Neural progenitor cell (in vitro differentiated cells): ENCODE measurements around the gene ECT2. TPM values are rescaled to one million over a fixed set of nuclear protein-coding genes. Genes with fewer than 3 reads are reported as not detected.
A peak's percentile ranks its signal among the peaks of the same experiment; 100 is the strongest.

Experiments
- DNase-seq: peaks from one replicate; pipeline ENCODE4 v3.0.0-alpha.2; 2016; ENCODE audit warnings: low spot score
- H2AFZ ChIP-seq: fragments of 200-600 bp; sonication (generic); replicated peaks from 2 replicates; pipeline ENCODE4 v1.6.1; 2016; ENCODE audit warnings: antibody characterized with exemption
- H3F3A ChIP-seq: fragments of 200-600 bp; sonication (generic); 2 replicates; pipeline ENCODE4 v1.6.1; 2016; ENCODE audit warnings: antibody characterized with exemption, low read depth
- H3K27ac ChIP-seq: fragments of 200-600 bp; sonication (generic); 2 replicates; pipeline ENCODE4 v1.5.1; 2016; ENCODE audit warnings: mild to moderate bottlenecking
- H3K27me3 ChIP-seq: fragments of 200-600 bp; sonication (generic); 2 replicates; pipeline ENCODE4 v1.6.1; 2016; ENCODE audit warnings: mild to moderate bottlenecking, moderate library complexity
- H3K36me3 ChIP-seq: fragments of 200-600 bp; sonication (generic); 2 replicates; pipeline ENCODE4 v1.5.1; 2016
- H3K4me1 ChIP-seq: fragments of 200-600 bp; sonication (generic); 2 replicates; pipeline ENCODE4 v1.6.1; 2016; ENCODE audit warnings: mixed run types
- H3K4me2 ChIP-seq: fragments of 200-600 bp; sonication (generic); 2 replicates; pipeline ENCODE4 v1.6.1; 2016
- H3K4me3 ChIP-seq: fragments of 200-600 bp; sonication (generic); 2 replicates; pipeline ENCODE4 v1.5.1; 2016
- H3K79me2 ChIP-seq: fragments of 200-600 bp; sonication (generic); 2 replicates; pipeline ENCODE4 v1.6.1; 2016; ENCODE audit warnings: low read depth
- H3K9ac ChIP-seq: fragments of 200-600 bp; sonication (generic); 2 replicates; pipeline ENCODE4 v1.6.1; 2016
- H3K9me3 ChIP-seq: fragments of 200-600 bp; sonication (generic); 2 replicates; pipeline ENCODE4 v1.5.1; 2016; ENCODE audit warnings: low read depth
- H4K20me1 ChIP-seq: fragments of 200-600 bp; sonication (generic); 2 replicates; pipeline ENCODE4 v1.6.1; 2016; ENCODE audit warnings: low read depth
- H3K27ac Mint-ChIP-seq: 3 replicates; pipeline ENCODE4 v1.8.0; 2021; ENCODE audit warnings: mixed read lengths
- H3K27me3 Mint-ChIP-seq: 2 replicates; pipeline ENCODE4 v1.8.0; 2022; ENCODE audit warnings: low read depth, mild to moderate bottlenecking, inconsistent platforms, moderate library complexity, mixed read lengths; ENCODE audit not compliant: insufficient read depth
- H3K36me3 Mint-ChIP-seq: 3 replicates; pipeline ENCODE4 v1.8.0; 2021; ENCODE audit warnings: mixed read lengths
- H3K4me1 Mint-ChIP-seq: 3 replicates; pipeline ENCODE4 v1.8.0; 2021; ENCODE audit warnings: mixed read lengths
- H3K4me3 Mint-ChIP-seq: 3 replicates; pipeline ENCODE4 v1.8.0; 2021; ENCODE audit warnings: mild to moderate bottlenecking, moderate library complexity, mixed read lengths
- H3K9me3 Mint-ChIP-seq: 3 replicates; pipeline ENCODE4 v1.8.0; 2020; ENCODE audit warnings: mixed read lengths
- EZH2 ChIP-seq: fragments of 200-600 bp; sonication (generic); IDR thresholded peaks from 2 replicates; pipeline ENCODE4 v1.6.1; 2017; ENCODE audit warnings: antibody characterized with exemption, mild to moderate bottlenecking, moderate library complexity
- EZH2phosphoT487 ChIP-seq: fragments of 200-600 bp; sonication (generic); IDR thresholded peaks from 2 replicates; pipeline ENCODE4 v1.6.1; 2017; ENCODE audit warnings: antibody characterized with exemption
- total RNA-seq: library from RNA; depleted of rRNA; stranded (reverse); fragments of >200 nt; gene quantifications from 2 replicates; pipeline ENCODE4 v1.2.3, GENCODE V29; 2015; ENCODE audit warnings: low replicate concordance
- TF ChIP-seq, protein P1 (sequence below): fragments of 200-600 bp; sonication (generic); IDR thresholded peaks from 2 replicates; pipeline ENCODE4 v1.5.1; 2017; ENCODE audit warnings: antibody characterized with exemption, mild to moderate bottlenecking

Gene ECT2, protein sequence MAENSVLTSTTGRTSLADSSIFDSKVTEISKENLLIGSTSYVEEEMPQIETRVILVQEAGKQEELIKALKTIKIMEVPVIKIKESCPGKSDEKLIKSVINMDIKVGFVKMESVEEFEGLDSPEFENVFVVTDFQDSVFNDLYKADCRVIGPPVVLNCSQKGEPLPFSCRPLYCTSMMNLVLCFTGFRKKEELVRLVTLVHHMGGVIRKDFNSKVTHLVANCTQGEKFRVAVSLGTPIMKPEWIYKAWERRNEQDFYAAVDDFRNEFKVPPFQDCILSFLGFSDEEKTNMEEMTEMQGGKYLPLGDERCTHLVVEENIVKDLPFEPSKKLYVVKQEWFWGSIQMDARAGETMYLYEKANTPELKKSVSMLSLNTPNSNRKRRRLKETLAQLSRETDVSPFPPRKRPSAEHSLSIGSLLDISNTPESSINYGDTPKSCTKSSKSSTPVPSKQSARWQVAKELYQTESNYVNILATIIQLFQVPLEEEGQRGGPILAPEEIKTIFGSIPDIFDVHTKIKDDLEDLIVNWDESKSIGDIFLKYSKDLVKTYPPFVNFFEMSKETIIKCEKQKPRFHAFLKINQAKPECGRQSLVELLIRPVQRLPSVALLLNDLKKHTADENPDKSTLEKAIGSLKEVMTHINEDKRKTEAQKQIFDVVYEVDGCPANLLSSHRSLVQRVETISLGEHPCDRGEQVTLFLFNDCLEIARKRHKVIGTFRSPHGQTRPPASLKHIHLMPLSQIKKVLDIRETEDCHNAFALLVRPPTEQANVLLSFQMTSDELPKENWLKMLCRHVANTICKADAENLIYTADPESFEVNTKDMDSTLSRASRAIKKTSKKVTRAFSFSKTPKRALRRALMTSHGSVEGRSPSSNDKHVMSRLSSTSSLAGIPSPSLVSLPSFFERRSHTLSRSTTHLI
- 163 and 267 TPM in 2 replicates for total RNA-seq

DNA sequence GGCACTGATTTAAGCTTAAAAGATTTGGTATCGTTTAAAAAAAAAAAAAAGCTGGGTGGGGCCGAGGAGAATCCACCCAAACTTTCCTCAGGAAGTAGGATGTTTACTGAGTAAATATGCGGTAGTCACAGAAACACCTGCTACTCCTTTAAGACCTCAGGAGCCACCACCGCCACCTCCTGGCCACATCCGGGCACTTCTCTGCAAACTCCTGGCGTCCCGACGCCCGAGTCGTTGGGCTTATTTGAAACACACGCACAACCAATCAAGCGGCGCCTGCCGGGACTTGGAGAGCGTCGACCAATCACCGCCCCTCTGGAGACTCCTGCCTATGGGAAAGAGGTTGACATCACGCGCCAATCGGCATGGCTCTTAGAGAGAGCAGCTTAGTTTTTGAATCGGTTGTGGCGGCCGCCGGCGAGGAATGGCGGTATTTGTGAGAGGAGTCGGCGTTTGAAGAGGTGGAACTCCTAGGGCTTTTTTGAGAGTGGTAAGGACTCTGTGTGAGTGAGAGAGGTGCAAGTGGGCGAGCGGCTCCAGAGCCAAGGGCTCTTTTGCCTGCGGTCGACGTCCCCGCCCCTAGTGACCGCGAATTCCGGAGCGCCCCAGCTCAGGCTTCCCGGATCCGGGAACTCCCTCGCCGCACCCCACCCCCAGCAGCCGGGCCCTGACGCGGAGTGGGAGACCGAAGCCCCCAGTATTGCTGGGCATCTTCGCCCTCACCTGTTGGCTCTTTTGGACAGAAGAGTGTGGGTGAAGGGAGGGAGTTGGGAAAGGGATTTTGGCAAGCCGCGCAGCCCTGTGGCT, at the start of gene ECT2:
TSS of gene ECT2 (plus strand) at position 359 of the 807 bp plus-strand sequence. CDS start 3,805 bp downstream, outside the sequence.
- Histone ChIP-seq H3K4me3 (peak within 1 kb of the TSS; percentile 95), H3K79me2 (peaks cover 49% of the 10 kb centered on the region), H3K4me2 (peak within 1 kb of the TSS; percentile 91), H3K27ac (peak within 1 kb of the TSS; percentile 81), H3F3A (no peaks in the 10 kb centered on the region), H2AFZ (peak within 1 kb of the TSS; percentile 89), H3K9ac (peak within 1 kb of the TSS; percentile 84), H4K20me1 (peaks cover 34% of the 10 kb centered on the region), H3K4me1 (peaks cover 12% of the 10 kb centered on the region), H3K9me3 (no peaks in the 10 kb centered on the region), H3K27me3 (no peaks in the 10 kb centered on the region), H3K36me3 (peaks cover 28% of the 10 kb centered on the region)
- Mint-ChIP-seq H3K27ac (peak within 1 kb of the TSS; percentile 100), H3K36me3 (peaks cover 16% of the 10 kb centered on the region), H3K27me3 (no peaks in the 10 kb centered on the region), H3K4me3 (peak within 1 kb of the TSS; percentile 100), H3K9me3 (no peaks in the 10 kb centered on the region), H3K4me1 (peaks cover 21% of the 10 kb centered on the region)
- peak; percentile 100 for DNase-seq
- no peak for TF ChIP-seq EZH2
- TF ChIP-seq, protein P1, sequence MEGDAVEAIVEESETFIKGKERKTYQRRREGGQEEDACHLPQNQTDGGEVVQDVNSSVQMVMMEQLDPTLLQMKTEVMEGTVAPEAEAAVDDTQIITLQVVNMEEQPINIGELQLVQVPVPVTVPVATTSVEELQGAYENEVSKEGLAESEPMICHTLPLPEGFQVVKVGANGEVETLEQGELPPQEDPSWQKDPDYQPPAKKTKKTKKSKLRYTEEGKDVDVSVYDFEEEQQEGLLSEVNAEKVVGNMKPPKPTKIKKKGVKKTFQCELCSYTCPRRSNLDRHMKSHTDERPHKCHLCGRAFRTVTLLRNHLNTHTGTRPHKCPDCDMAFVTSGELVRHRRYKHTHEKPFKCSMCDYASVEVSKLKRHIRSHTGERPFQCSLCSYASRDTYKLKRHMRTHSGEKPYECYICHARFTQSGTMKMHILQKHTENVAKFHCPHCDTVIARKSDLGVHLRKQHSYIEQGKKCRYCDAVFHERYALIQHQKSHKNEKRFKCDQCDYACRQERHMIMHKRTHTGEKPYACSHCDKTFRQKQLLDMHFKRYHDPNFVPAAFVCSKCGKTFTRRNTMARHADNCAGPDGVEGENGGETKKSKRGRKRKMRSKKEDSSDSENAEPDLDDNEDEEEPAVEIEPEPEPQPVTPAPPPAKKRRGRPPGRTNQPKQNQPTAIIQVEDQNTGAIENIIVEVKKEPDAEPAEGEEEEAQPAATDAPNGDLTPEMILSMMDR, result peak; percentile 73
- no peak for TF ChIP-seq EZH2phosphoT487

DNA sequence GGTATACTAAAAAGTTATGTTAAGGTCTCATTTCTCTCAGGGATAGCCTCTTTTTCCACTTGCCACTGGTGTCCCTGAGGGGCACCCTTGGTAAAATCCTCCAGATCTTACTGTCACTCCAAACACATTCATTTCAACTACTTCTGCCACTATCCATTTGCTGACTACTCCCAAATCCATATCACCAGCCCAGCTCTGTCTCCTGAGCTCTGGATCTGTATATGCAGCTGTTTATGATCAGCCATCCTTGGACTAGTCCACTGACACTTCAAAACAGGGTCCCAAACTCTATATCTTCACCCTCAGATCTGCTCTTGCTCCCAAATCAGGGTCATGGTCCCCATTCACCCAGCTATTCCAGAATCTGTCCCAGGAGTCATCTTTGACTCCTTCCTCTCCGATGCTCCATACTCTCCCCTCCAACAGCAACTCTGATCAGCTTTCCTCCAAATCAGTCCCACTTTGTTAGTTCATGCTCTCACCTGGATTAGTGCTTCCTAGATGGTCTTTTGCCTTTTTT, 49.5 kb upstream of the ECT2 start:
- H2AFZ ChIP-seq, result no peak overlapping the region
- no peaks in the 10 kb centered on the region for H3K27me3 Mint-ChIP-seq
- H3F3A ChIP-seq, result no peaks in the 10 kb centered on the region
- H3K9me3 Mint-ChIP-seq, result no peaks in the 10 kb centered on the region
- H3K27ac Mint-ChIP-seq, result no peak overlapping the region
- no peak for DNase-seq
- no peak overlapping the region for H3K4me2 ChIP-seq
- H3K9ac ChIP-seq, result no peak overlapping the region
- H4K20me1 ChIP-seq, result no peaks in the 10 kb centered on the region
- no peaks in the 10 kb centered on the region for H3K36me3 ChIP-seq
- H3K27me3 ChIP-seq, result no peaks in the 10 kb centered on the region
- H3K9me3 ChIP-seq, result no peaks in the 10 kb centered on the region
- no peak overlapping the region for H3K4me3 ChIP-seq
- no peaks in the 10 kb centered on the region for H3K36me3 Mint-ChIP-seq
- no peaks in the 10 kb centered on the region for H3K79me2 ChIP-seq
- peaks cover 9% of the 10 kb centered on the region for H3K4me1 Mint-ChIP-seq
- no peak overlapping the region for H3K4me3 Mint-ChIP-seq
- H3K4me1 ChIP-seq, result no peaks in the 10 kb centered on the region
- H3K27ac ChIP-seq, result no peak overlapping the region
- TF ChIP-seq, protein P1, result no peak
- no peak for TF ChIP-seq EZH2phosphoT487
- no peak for TF ChIP-seq EZH2

DNA sequence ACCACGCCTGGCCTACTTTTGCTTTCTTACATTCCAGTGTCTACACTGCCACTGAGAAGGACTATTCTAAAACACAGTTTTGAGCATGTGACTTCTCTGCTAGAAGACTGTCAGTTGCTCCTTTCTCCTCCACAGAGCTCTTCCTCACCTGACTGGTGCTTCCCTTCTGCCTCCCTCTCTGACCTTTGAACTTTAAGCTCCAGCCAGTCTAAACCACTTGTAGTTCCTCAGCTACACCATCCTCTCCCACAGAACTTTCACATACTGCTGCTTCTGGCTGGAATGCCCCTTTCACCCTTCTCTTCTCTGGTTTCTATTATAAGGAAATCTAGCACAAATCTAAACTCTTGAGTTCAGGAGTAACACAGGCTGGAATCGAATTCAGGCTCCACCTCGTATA, 48.8 kb upstream of the ECT2 start:
- Histone ChIP-seq H3K27me3 (no peaks in the 10 kb centered on the region), H3K9ac (no peak overlapping the region), H3K4me2 (no peak overlapping the region), H3K9me3 (no peaks in the 10 kb centered on the region), H3K79me2 (no peaks in the 10 kb centered on the region), H3F3A (no peaks in the 10 kb centered on the region), H3K27ac (no peak overlapping the region), H3K36me3 (no peaks in the 10 kb centered on the region), H3K4me1 (no peaks in the 10 kb centered on the region), H2AFZ (no peak overlapping the region), H3K4me3 (no peak overlapping the region), H4K20me1 (no peaks in the 10 kb centered on the region)
- Mint-ChIP-seq H3K27me3 (no peaks in the 10 kb centered on the region), H3K4me1 (peaks cover 9% of the 10 kb centered on the region), H3K9me3 (no peaks in the 10 kb centered on the region), H3K4me3 (no peak overlapping the region), H3K36me3 (no peaks in the 10 kb centered on the region), H3K27ac (no peak overlapping the region)
- TF ChIP-seq, protein P1, result no peak
- TF ChIP-seq EZH2 (no peak), EZH2phosphoT487 (no peak)
- no peak for DNase-seq
